ENCODE measurements around the gene B3GALT6. TPM values are rescaled to one million over a fixed set of nuclear protein-coding genes. Genes with fewer than 3 reads are reported as not detected.

Gene B3GALT6
- total RNA-seq, 1 experiment from 2014 or later, result 46.4 TPM

DNA sequence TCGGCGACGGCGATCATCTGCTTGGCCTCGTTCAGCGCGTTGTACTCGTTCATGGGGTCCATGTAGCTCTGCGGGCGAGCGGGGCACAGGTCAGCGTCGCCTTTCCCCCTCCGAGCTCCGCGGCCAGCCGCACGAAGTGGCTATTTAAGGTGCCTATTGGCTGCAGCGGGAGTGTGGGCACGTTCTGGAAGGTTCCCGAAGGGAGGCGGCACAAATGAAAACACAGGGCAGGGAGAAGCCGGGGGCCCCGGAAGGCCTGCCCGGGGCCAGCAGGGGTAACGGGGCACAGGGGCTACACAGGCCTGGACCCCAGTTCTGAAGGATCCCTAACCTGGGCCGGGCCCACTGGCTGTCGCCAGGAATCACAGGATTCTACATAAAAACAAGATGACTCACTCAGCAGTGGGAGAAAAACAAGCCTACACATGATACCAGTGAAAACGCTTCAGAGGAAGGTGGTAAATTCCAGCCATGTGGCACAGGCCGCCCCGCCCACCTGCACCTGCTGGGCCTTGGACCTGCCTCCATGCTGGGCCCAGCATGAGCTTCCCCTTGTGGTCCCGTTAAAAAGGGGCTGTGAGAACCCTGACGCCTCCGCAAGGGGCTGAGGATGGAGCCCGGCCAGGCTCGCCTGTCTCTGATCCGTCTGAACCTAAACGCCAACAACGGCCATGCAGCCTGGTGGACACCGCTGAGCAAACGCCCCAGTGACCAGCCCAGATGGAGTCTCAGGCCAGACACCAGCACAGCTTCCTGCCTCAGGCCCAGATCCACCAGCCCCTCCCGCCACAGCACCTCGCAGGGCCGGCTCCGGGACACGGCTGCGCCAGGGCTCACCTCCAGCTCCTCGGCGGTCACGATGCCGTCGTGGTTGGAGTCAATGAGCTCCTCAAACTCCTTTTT, 14.2 kb upstream of the B3GALT6 start:
- intact Hi-C loops (cut with micrococcal nuclease; ENCODE audit: unreplicated experiment), result no loop called here
- ChIA-PET POLR2A (no interaction called here), CTCF (no interaction called here)
- Histone ChIP-seq H3K9me3 (ENCODE audit: control insufficient read depth, insufficient read depth, low read depth, low read length) (no peaks in the 10 kb centered on the region), H3K27ac (ENCODE audit: low read length) (no peak overlapping the region), H3K27me3 (ENCODE audit: control insufficient read depth, insufficient read depth, low read length) (no peaks in the 10 kb centered on the region), H3K4me1 (ENCODE audit: control insufficient read depth, insufficient read depth, low read length) (no peaks in the 10 kb centered on the region), H3K4me3 (ENCODE audit: low read depth in 2 of 2, low read length in 2 of 2) (no peak overlapping the region), H3K36me3 (ENCODE audit: control insufficient read depth, insufficient read depth, low read length) (peaks cover 2% of the 10 kb centered on the region; the same call in 1 of the 2 replicates)
- BruUV-seq (replicated peaks), result no TSS peak
- DNase-seq (ENCODE audit: low read depth, low spot score) (no peak), ATAC-seq (no peak)
- no peak for TF ChIP-seq TCF7L2 (IDR thresholded peaks at IDR 0.05; ENCODE audit: low read depth, low read length)
- no peak for TF ChIP-seq CTCF (IDR thresholded peaks at IDR 0.05)
- TF ChIP-seq POLR2AphosphoS5 (IDR thresholded peaks at IDR 0.05; ENCODE audit: low read depth, low read length), result no peak
- TF ChIP-seq SIN3A (IDR thresholded peaks at IDR 0.05; ENCODE audit: borderline replicate concordance, insufficient read depth, low read depth, low read length), result no peak
- TF ChIP-seq, protein P1, sequence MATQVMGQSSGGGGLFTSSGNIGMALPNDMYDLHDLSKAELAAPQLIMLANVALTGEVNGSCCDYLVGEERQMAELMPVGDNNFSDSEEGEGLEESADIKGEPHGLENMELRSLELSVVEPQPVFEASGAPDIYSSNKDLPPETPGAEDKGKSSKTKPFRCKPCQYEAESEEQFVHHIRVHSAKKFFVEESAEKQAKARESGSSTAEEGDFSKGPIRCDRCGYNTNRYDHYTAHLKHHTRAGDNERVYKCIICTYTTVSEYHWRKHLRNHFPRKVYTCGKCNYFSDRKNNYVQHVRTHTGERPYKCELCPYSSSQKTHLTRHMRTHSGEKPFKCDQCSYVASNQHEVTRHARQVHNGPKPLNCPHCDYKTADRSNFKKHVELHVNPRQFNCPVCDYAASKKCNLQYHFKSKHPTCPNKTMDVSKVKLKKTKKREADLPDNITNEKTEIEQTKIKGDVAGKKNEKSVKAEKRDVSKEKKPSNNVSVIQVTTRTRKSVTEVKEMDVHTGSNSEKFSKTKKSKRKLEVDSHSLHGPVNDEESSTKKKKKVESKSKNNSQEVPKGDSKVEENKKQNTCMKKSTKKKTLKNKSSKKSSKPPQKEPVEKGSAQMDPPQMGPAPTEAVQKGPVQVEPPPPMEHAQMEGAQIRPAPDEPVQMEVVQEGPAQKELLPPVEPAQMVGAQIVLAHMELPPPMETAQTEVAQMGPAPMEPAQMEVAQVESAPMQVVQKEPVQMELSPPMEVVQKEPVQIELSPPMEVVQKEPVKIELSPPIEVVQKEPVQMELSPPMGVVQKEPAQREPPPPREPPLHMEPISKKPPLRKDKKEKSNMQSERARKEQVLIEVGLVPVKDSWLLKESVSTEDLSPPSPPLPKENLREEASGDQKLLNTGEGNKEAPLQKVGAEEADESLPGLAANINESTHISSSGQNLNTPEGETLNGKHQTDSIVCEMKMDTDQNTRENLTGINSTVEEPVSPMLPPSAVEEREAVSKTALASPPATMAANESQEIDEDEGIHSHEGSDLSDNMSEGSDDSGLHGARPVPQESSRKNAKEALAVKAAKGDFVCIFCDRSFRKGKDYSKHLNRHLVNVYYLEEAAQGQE (IDR thresholded peaks at IDR 0.05; ENCODE audit: insufficient read depth in 1 of 2, low read depth in 2 of 2, low read length in 1 of 2), result no peak
- in situ Hi-C loops (cut with HindIII; ENCODE audit: low pct_unique_long_range_greater_than_20kb, low sequenced_read_pairs), result no loop called here

- ATAC-seq (no peak), DNase-seq (ENCODE audit: low read depth, low spot score) (no peak)
- CTCF ChIA-PET, result no interaction called here
- TF ChIP-seq POLR2AphosphoS5 (IDR thresholded peaks at IDR 0.05; ENCODE audit: low read depth, low read length) (no peak), SIN3A (IDR thresholded peaks at IDR 0.05; ENCODE audit: borderline replicate concordance, insufficient read depth, low read depth, low read length) (no peak), CTCF (IDR thresholded peaks at IDR 0.05) (no peak)
- TF ChIP-seq, protein P1 (IDR thresholded peaks at IDR 0.05; ENCODE audit: insufficient read depth in 1 of 2, low read depth in 2 of 2, low read length in 1 of 2), result no peak
- intact Hi-C loops (cut with micrococcal nuclease; ENCODE audit: unreplicated experiment), result no loop called here
- no peak overlapping the region for H3K4me3 ChIP-seq (ENCODE audit: low read depth in 2 of 2, low read length in 2 of 2)
- BruUV-seq (replicated peaks), result no TSS peak
- H3K9me3 ChIP-seq (ENCODE audit: control insufficient read depth, insufficient read depth, low read depth, low read length), result no peaks in the 10 kb centered on the region
- POLR2A ChIA-PET, result no interaction called here
- in situ Hi-C loops (cut with HindIII; ENCODE audit: low pct_unique_long_range_greater_than_20kb, low sequenced_read_pairs), result no loop called here
- H3K4me1 ChIP-seq (ENCODE audit: control insufficient read depth, insufficient read depth, low read length), result no peaks in the 10 kb centered on the region
- H3K27ac ChIP-seq (ENCODE audit: low read length), result no peak overlapping the region
- peaks cover 2% of the 10 kb centered on the region; the same call in 1 of the 2 replicates for H3K36me3 ChIP-seq (ENCODE audit: control insufficient read depth, insufficient read depth, low read length)
- no peaks in the 10 kb centered on the region for H3K27me3 ChIP-seq (ENCODE audit: control insufficient read depth, insufficient read depth, low read length)
Observed at GRCh38 chr1:1218524-1219200, 13.4 kb upstream of the B3GALT6 start.

All from Panc1 (cell line).